SU-DHL-6 (cell line): ENCODE data around the gene LAMA3.

Source experiments
- H2AFZ ChIP-seq: fragments of 200-600 bp; sonication (generic); 2 replicates; pipeline ENCODE4 v1.6.1; 2014; ENCODE audit warnings: low read depth, mild to moderate bottlenecking, moderate library complexity, mixed read lengths, antibody characterized with exemption, low read length; ENCODE audit not compliant: severe bottlenecking
- H3F3A ChIP-seq: fragments of 200-600 bp; shearing (Covaris generic); 2 replicates; pipeline ENCODE4 v1.6.0; 2016; ENCODE audit warnings: antibody characterized with exemption, mild to moderate bottlenecking; ENCODE audit not compliant: insufficient read depth
- H3K27ac ChIP-seq: fragments of 200-600 bp; sonication (generic); 2 replicates; pipeline ENCODE4 v1.5.1; 2016; ENCODE audit warnings: low read depth, mild to moderate bottlenecking, low read length, moderate library complexity, mixed read lengths
- H3K27me3 ChIP-seq: fragments of 200-600 bp; sonication (generic), shearing (Covaris generic); 2 replicates; pipeline ENCODE4 v1.6.0; 2014; ENCODE audit warnings: mild to moderate bottlenecking, low read length
- H3K36me3 ChIP-seq: fragments of 200-600 bp; sonication (generic); 2 replicates; pipeline ENCODE4 v1.6.1; 2014; ENCODE audit warnings: mild to moderate bottlenecking, low read length, mixed read lengths
- H3K4me2 ChIP-seq: fragments of 300-600, 200-600 bp; shearing (Covaris generic), sonication (generic); 2 replicates; pipeline ENCODE4 v1.6.0; 2014; ENCODE audit warnings: low read length, low read depth, mild to moderate bottlenecking; ENCODE audit not compliant: poor library complexity, severe bottlenecking
- H3K4me3 ChIP-seq: fragments of 200-600 bp; sonication (generic); 2 replicates; pipeline ENCODE4 v1.5.1; 2014; ENCODE audit warnings: antibody characterized with exemption, low read length, mild to moderate bottlenecking, mixed read lengths; ENCODE audit not compliant: insufficient read depth, poor library complexity, severe bottlenecking
- H3K79me2 ChIP-seq: fragments of 200-600 bp; sonication (generic); 2 replicates; pipeline ENCODE4 v1.6.1; 2014; ENCODE audit warnings: mild to moderate bottlenecking, low read length, moderate library complexity; ENCODE audit not compliant: insufficient read depth
- H3K9ac ChIP-seq: fragments of 200-600 bp; sonication (generic); 2 replicates; pipeline ENCODE4 v1.7.0; 2014; ENCODE audit warnings: mild to moderate bottlenecking, low read length
- H3K9me2 ChIP-seq: fragments of 200-600 bp; sonication (generic); replicated peaks from 2 replicates; pipeline ENCODE4 v1.6.1; 2014; ENCODE audit warnings: low read length; ENCODE audit not compliant: insufficient read depth
- H3K9me3 ChIP-seq: fragments of 200-600 bp; sonication (generic); 2 replicates; pipeline ENCODE4 v1.6.1; 2014; ENCODE audit warnings: low read length, mixed read lengths; ENCODE audit not compliant: insufficient read depth
- H4K20me1 ChIP-seq: fragments of 200-600 bp; sonication (generic); 2 replicates; pipeline ENCODE4 v1.6.1; 2014; ENCODE audit warnings: low read depth, mild to moderate bottlenecking, antibody characterized with exemption, low read length, moderate library complexity, mixed read lengths
- CTCF ChIP-seq: fragments of 200-600 bp; sonication (generic); IDR thresholded peaks from one replicate; pipeline ENCODE4 v1.5.1; 2017; ENCODE audit warnings: antibody characterized with exemption, mild to moderate bottlenecking, low read length, moderate library complexity; ENCODE audit not compliant: insufficient read depth, poor library complexity, severe bottlenecking
- EZH2phosphoT487 ChIP-seq: fragments of 200-600 bp; sonication (generic), shearing (Covaris generic); conservative IDR thresholded peaks from 2 replicates; pipeline ENCODE4 v1.6.1; 2018; ENCODE audit warnings: mild to moderate bottlenecking, antibody characterized with exemption, low read length, moderate library complexity, mixed read lengths

LAMA3 gene

GRCh38 chr18:23646282-23646681, 43.0 kb upstream of the LAMA3 start:
- H4K20me1 ChIP-seq, result no peaks in the 10 kb centered on the region
- no peak overlapping the region for H3K4me3 ChIP-seq
- no peaks in the 10 kb centered on the region for H3F3A ChIP-seq
- no peaks in the 10 kb centered on the region for H3K36me3 ChIP-seq
- TF ChIP-seq CTCF, result no peak
- TF ChIP-seq EZH2phosphoT487, result no peak
- no peak overlapping the region for H3K27ac ChIP-seq
- no peak overlapping the region for H2AFZ ChIP-seq
- no peaks in the 10 kb centered on the region for H3K9me2 ChIP-seq
- no peaks in the 10 kb centered on the region for H3K27me3 ChIP-seq
- H3K9ac ChIP-seq, result no peak overlapping the region
- H3K9me3 ChIP-seq, result peaks cover 12% of the 10 kb centered on the region; the same call in 1 of the 2 replicates
- H3K4me2 ChIP-seq, result no peak overlapping the region
- H3K79me2 ChIP-seq, result no peaks in the 10 kb centered on the region

- H3K4me2 ChIP-seq, result no peak overlapping the region
- H3K36me3 ChIP-seq, result no peaks in the 10 kb centered on the region
- no peaks in the 10 kb centered on the region for H3K9me2 ChIP-seq
- H4K20me1 ChIP-seq, result no peaks in the 10 kb centered on the region
- no peaks in the 10 kb centered on the region for H3K79me2 ChIP-seq
- no peak overlapping the region for H3K9ac ChIP-seq
- no peak overlapping the region for H2AFZ ChIP-seq
- no peaks in the 10 kb centered on the region for H3K27me3 ChIP-seq
- no peaks in the 10 kb centered on the region for H3K9me3 ChIP-seq
- H3K27ac ChIP-seq, result no peak overlapping the region
- no peak for TF ChIP-seq EZH2phosphoT487
- no peak for TF ChIP-seq CTCF
- H3F3A ChIP-seq, result no peaks in the 10 kb centered on the region
- H3K4me3 ChIP-seq, result no peak overlapping the region
Observed at GRCh38 chr18:23648456-23648855, 40.8 kb upstream of the LAMA3 start.

GRCh38 chr18:23648940-23649607, 40.2 kb upstream of the LAMA3 start:
- no peak overlapping the region for H3K9ac ChIP-seq
- H3K9me2 ChIP-seq, result no peaks in the 10 kb centered on the region
- H3F3A ChIP-seq, result no peaks in the 10 kb centered on the region
- TF ChIP-seq CTCF, result no peak
- TF ChIP-seq EZH2phosphoT487, result no peak
- H4K20me1 ChIP-seq, result no peaks in the 10 kb centered on the region
- H3K27ac ChIP-seq, result no peak overlapping the region
- no peak overlapping the region for H3K4me3 ChIP-seq
- H3K27me3 ChIP-seq, result no peaks in the 10 kb centered on the region
- no peaks in the 10 kb centered on the region for H3K9me3 ChIP-seq
- no peaks in the 10 kb centered on the region for H3K79me2 ChIP-seq
- no peak overlapping the region for H3K4me2 ChIP-seq
- H2AFZ ChIP-seq, result no peak overlapping the region
- no peaks in the 10 kb centered on the region for H3K36me3 ChIP-seq
